ENCODE results near the gene PIGM.

DNA sequence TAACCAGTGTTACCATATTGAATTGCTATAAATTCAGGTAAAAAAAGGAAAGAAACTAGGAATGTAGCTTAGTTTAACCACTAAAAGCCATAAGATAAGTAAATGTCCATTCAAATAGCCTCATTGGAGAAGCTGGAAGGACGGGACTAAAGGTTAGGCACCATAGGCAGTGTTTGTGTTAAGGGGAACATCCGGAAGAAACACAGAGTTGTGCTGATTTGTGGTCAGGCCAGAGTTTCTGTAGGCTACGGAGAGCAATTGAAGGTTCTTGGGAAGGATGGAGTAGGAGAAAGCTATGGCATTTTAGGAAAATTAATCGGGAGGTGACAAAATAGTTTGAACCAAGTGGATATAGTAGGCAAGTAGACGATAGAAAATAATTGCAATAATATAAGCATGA is 39.5 kb upstream of the PIGM start:
- TF ChIP-seq, protein P1, sequence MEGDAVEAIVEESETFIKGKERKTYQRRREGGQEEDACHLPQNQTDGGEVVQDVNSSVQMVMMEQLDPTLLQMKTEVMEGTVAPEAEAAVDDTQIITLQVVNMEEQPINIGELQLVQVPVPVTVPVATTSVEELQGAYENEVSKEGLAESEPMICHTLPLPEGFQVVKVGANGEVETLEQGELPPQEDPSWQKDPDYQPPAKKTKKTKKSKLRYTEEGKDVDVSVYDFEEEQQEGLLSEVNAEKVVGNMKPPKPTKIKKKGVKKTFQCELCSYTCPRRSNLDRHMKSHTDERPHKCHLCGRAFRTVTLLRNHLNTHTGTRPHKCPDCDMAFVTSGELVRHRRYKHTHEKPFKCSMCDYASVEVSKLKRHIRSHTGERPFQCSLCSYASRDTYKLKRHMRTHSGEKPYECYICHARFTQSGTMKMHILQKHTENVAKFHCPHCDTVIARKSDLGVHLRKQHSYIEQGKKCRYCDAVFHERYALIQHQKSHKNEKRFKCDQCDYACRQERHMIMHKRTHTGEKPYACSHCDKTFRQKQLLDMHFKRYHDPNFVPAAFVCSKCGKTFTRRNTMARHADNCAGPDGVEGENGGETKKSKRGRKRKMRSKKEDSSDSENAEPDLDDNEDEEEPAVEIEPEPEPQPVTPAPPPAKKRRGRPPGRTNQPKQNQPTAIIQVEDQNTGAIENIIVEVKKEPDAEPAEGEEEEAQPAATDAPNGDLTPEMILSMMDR (IDR thresholded peaks at IDR 0.05; ENCODE audit: insufficient read depth, low read length, poor library complexity, severe bottlenecking), result no peak
- TF ChIP-seq EZH2phosphoT487 (conservative IDR thresholded peaks at IDR 0.05; ENCODE audit: low read length), result no peak
